Peyer's patch (tissue), 4 donors: Measurements from ENCODE around the gene ETV3. TPM values are rescaled to one million over a fixed set of nuclear protein-coding genes. Genes with fewer than 3 reads are reported as not detected.

Source experiments
- DNase-seq, 3 donors: peaks; one replicate each; pipeline ENCODE4 v3.0.0-alpha.2; 2017 to 2019
- H3K27ac ChIP-seq, 4 donors: fragments of 200-600 bp; sonication (generic); one replicate each; pipeline ENCODE4 v1.5.1; 2016 to 2019
- H3K27me3 ChIP-seq, 2 donors: fragments of 200-600 bp; sonication (generic); one replicate each; pipeline ENCODE4 v1.5.1; 2019
- H3K36me3 ChIP-seq, 3 donors: fragments of 200-600 bp; sonication (generic); one replicate each; pipeline ENCODE4 v1.5.1; 2016 to 2019
- H3K4me1 ChIP-seq, 4 donors: fragments of 200-600 bp; sonication (generic); one replicate each; pipeline ENCODE4 v1.5.1; 2016 to 2019
- H3K4me3 ChIP-seq, 4 donors: fragments of 200-600 bp; sonication (generic); 1 replicate in 3 of 4; 2 replicates in 1 of 4; pipeline ENCODE4 v1.5.1; 2016 to 2019; ENCODE audit warnings: mild to moderate bottlenecking in 1 of 4
- H3K9me3 ChIP-seq, 4 donors: fragments of 200-600 bp; sonication (generic); one replicate each; pipeline ENCODE4 v1.5.1; 2016 to 2019; ENCODE audit warnings: mild to moderate bottlenecking in 1 of 4
- POLR2A ChIP-seq, 2 donors: fragments of 450-650 bp; IDR thresholded peaks; one replicate each; pipeline ENCODE4 v1.5.1; 2017; ENCODE audit warnings: antibody characterized with exemption in 2 of 2, mild to moderate bottlenecking in 2 of 2, moderate library complexity in 2 of 2
- total RNA-seq, 4 donors: library from RNA; depleted of rRNA; stranded (reverse); fragments of >200 nt; gene quantifications; one replicate each; pipeline ENCODE4 v1.1.0, GENCODE V29; 2016
- TF ChIP-seq, protein P1 (sequence below), 6 experiments: fragments of 450-650 bp in 4 of 6; fragments of 200-600 bp in 2 of 6; sonication (generic) in 1 of 6; IDR thresholded peaks; one replicate each; pipeline ENCODE4 v1.5.1; 2017 to 2019; ENCODE audit warnings: antibody characterized with exemption in 6 of 6, mild to moderate bottlenecking in 3 of 6, moderate library complexity in 1 of 6

ETV3 gene
- total RNA-seq, 4 donors from 2014 or later = 10.7 to 25.8 (median 20.2) TPM

DNA sequence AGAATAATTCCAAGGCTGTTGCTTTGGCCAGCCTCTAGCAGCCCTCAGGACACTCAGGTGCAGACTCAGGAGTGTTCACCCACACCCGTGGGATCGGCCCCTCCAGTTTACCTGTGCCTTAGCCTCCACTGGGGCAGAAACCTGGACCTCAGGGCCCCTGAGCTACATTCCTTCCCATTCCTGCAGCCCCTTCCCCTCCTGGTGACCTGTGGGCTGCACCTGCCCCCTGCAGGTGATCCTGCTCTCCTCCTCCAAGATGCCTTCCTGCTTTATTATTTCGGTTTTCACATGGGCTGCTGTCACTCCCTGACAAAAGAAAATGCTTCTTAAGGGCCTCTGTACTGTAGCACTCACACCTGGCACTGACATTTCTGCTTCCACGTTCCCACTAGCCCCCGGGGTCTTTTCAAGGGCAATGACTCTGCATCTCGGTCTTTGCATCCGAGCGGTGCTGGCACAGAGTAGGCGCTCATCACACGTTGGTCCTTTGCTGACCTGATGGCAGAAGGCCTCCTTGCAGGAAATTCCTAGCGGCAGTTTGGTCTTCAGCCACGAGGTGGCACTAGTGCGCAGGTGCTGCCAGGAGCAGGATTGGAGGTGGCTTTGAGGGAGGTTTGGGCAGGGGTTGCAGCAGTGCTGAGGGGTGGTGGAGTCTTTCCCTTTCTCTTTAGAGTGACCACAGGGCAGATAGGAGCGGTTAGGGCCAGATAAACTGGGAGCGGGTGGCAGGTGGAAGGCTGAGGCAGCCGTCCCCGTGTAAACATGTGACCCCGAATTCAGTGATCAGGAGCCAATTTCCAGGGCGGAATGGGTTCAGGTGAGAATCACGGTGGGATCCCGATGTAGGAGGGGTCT lies 25.3 kb upstream of the ETV3 start:
- Histone ChIP-seq H3K27ac (no peak overlapping the region), H3K4me1 (no peaks in the 10 kb centered on the region), H3K36me3 (no peaks in the 10 kb centered on the region), H3K9me3 (no peaks in the 10 kb centered on the region), H3K4me3 (no peak overlapping the region), H3K27me3 (no peaks in the 10 kb centered on the region)
- no peak for TF ChIP-seq POLR2A (IDR thresholded peaks at IDR 0.05)
- TF ChIP-seq, protein P1, sequence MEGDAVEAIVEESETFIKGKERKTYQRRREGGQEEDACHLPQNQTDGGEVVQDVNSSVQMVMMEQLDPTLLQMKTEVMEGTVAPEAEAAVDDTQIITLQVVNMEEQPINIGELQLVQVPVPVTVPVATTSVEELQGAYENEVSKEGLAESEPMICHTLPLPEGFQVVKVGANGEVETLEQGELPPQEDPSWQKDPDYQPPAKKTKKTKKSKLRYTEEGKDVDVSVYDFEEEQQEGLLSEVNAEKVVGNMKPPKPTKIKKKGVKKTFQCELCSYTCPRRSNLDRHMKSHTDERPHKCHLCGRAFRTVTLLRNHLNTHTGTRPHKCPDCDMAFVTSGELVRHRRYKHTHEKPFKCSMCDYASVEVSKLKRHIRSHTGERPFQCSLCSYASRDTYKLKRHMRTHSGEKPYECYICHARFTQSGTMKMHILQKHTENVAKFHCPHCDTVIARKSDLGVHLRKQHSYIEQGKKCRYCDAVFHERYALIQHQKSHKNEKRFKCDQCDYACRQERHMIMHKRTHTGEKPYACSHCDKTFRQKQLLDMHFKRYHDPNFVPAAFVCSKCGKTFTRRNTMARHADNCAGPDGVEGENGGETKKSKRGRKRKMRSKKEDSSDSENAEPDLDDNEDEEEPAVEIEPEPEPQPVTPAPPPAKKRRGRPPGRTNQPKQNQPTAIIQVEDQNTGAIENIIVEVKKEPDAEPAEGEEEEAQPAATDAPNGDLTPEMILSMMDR (IDR thresholded peaks at IDR 0.05) = peak; percentile 50 to 92 (median 78)
- DNase-seq = peak; percentile 62 to 90 (median 80)

DNA sequence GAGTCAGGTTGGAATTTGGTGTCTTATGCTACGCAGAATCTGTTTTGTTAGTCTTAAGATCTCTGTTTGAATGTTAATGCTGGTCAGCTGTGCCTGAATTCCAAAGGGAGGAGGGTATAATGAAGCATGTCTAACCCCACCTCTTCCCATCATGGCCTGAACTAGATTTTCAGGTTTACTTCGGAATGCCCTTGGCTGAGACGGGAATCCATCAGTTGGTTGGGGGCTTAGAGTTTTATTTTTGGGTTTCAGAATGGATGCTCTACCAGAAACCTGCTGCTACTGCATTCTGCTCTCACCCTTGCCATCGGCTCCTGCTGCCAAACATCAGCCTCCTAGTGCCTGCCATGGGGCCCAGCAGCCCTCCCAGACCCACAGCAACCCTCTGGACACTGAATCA lies 24.1 kb upstream of the ETV3 start:
- no peaks in the 10 kb centered on the region for H3K36me3 ChIP-seq
- no peaks in the 10 kb centered on the region for H3K27me3 ChIP-seq
- no peak for TF ChIP-seq POLR2A (IDR thresholded peaks at IDR 0.05)
- TF ChIP-seq, protein P1 (IDR thresholded peaks at IDR 0.05) = no peak
- no peak for DNase-seq
- no peaks in the 10 kb centered on the region for H3K9me3 ChIP-seq
- H3K4me1 ChIP-seq = no peaks in the 10 kb centered on the region
- no peak overlapping the region for H3K4me3 ChIP-seq
- H3K27ac ChIP-seq = no peak overlapping the region

DNA sequence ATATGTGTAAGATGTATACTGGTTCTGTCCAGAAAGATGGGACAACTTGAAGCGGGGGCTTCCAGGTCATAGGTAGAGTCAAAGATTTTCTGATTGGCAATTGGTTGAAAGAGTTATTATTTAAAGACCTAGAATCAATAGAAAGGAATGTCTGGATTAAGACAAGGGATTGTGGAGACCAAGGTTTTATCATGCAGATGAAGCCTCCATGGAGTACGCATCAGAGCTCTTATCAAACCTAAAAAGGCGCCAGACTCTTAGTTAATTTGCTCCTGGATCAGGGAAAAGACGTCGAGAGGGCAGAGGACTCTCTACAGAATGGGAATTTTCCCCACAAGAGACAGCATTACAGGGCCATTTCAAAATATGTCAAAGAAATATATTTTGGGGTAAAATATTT lies 23.7 kb upstream of the ETV3 start:
- no peak for DNase-seq
- Histone ChIP-seq H3K36me3 (no peaks in the 10 kb centered on the region), H3K27ac (no peak overlapping the region), H3K27me3 (no peaks in the 10 kb centered on the region), H3K9me3 (no peaks in the 10 kb centered on the region), H3K4me3 (no peak overlapping the region), H3K4me1 (no peaks in the 10 kb centered on the region)
- no peak for TF ChIP-seq POLR2A (IDR thresholded peaks at IDR 0.05)
- TF ChIP-seq, protein P1 (IDR thresholded peaks at IDR 0.05) = no peak

DNA sequence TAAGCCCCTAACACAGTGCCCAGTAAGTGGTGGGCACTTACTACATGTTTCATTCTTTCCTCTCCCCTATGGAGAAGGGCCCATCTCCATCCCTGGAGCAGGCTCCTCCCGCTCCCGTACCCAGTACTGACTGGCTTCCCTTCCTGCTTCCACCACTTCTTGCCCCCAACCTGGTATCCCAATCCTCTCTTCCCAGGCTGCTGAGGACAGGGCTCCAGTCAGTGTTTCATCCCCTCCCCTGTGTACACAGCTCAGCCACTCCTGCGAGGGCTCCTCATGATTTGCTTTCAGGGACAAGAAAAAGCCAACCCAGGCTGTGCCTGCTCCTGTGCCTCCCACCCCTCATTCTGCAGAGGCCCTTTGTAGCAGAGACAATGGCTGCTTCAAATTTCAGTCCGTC lies 20.8 kb upstream of the ETV3 start:
- Histone ChIP-seq H3K27me3 (no peaks in the 10 kb centered on the region), H3K9me3 (no peaks in the 10 kb centered on the region), H3K4me3 (no peak overlapping the region), H3K36me3 (no peaks in the 10 kb centered on the region), H3K27ac (no peak overlapping the region), H3K4me1 (peaks cover 0 to 23% (median 8%) of the 10 kb centered on the region in 4 donors)
- TF ChIP-seq, protein P1 (IDR thresholded peaks at IDR 0.05) = no peak
- TF ChIP-seq POLR2A (IDR thresholded peaks at IDR 0.05) = no peak
- no peak for DNase-seq

DNA sequence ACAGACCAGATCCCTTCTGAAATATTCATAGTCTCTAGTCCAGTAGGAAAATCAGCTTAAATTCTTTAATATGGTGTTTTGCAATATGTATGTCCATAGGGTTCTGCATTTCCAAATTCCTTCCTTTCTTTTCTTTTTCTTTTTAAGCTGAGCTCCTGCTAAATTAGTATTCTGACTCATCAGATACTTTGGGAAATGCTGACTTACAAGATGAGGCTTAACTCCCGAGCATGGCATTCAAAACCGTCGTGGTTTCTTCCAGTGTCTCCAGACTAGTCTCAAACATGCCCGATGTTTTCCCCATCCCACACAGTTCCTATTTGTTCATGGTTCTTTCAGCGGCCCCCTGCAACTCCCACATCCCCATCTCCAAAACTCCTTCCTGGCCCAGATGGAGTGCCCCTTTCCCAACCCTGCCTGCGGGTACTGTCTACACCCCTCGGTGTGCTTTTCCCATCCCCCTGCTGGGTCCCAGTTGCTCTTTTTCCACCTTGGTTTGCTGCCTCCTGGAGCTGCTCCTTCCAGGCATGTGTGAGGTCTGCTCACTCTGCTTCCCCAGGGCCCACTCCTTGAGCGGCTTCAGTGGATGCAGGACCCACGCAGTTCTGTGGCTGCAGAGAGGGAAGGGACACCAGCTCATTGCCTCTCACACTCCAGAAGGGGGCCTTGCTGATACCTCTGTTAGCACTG lies 19.5 kb upstream of the ETV3 start:
- no peaks in the 10 kb centered on the region for H3K36me3 ChIP-seq
- H3K27ac ChIP-seq = no peak overlapping the region
- H3K4me3 ChIP-seq = no peak overlapping the region
- no peak for DNase-seq
- H3K9me3 ChIP-seq = no peaks in the 10 kb centered on the region
- TF ChIP-seq, protein P1 (IDR thresholded peaks at IDR 0.05) = no peak
- no peak for TF ChIP-seq POLR2A (IDR thresholded peaks at IDR 0.05)
- peaks cover 0 to 30% (median 8%) of the 10 kb centered on the region in 4 donors for H3K4me1 ChIP-seq
- H3K27me3 ChIP-seq = no peaks in the 10 kb centered on the region
